ENCODE data around the gene NINL.
A peak's percentile ranks its signal among the peaks of the same experiment; 100 is the strongest.

Gene NINL

DNA sequence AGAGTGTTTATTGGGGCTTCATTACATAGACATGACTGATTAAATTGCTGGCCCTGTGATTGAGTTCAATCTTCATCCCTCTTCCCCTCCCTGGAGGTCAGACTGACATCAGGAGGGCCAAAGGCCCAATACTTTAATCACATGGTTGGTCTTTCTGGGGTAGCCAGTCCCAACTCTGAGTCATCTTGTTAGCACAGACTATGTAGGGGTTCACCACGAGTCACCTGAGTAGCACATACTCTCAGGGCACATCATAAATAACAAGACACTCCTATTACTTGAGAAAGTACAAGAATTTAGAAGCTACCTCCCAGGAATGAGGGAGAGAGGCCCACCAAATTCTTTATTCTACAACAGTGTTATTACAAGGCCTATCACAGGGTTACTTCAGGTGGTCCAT is 166.6 kb downstream of the NINL start:
- no peak for DNase-seq (ENCODE audit: low read depth in 2 of 3, low spot score in 1 of 3)

DNA sequence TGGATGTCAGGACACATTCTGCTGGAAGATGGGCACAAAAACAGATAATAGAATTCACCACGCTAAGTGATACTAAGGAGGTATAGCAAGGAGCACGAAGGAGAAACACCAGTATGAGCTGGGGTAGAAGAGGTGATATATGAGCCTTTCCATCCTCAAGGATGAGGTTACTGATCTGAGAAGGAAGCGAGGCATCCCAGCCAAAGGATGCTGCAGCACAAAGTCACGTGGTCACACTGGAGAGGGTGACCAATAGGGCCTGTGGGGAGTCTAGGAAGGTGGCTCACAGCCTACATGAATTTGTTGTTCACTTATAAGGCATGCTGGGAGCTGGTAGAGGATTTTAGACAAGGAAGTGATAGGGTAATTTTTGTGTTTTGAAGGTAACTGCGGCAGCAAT is 176.4 kb downstream of the NINL start:
- DNase-seq (ENCODE audit: low read depth in 2 of 3, low spot score in 1 of 3), result no peak

DNA sequence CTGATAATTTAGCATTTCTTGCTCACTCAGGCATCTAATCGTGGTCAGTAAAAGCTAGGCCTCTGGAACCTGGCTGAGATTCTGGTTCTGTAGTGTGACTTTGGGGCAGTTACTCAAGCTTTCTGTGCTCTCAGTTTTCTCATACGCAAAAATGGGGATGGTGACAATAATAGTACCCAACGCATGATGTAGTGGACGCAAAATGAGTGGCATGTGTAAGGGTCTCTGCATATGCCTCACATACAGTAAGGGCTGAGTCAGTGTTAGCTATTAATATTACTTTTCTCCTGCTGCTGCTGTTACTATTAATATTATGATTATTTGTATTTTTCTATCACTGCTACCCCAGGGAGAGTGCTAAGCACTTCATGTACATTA is 177.2 kb downstream of the NINL start:
- DNase-seq (ENCODE audit: low read depth in 2 of 3, low spot score in 1 of 3), result no peak

DNA sequence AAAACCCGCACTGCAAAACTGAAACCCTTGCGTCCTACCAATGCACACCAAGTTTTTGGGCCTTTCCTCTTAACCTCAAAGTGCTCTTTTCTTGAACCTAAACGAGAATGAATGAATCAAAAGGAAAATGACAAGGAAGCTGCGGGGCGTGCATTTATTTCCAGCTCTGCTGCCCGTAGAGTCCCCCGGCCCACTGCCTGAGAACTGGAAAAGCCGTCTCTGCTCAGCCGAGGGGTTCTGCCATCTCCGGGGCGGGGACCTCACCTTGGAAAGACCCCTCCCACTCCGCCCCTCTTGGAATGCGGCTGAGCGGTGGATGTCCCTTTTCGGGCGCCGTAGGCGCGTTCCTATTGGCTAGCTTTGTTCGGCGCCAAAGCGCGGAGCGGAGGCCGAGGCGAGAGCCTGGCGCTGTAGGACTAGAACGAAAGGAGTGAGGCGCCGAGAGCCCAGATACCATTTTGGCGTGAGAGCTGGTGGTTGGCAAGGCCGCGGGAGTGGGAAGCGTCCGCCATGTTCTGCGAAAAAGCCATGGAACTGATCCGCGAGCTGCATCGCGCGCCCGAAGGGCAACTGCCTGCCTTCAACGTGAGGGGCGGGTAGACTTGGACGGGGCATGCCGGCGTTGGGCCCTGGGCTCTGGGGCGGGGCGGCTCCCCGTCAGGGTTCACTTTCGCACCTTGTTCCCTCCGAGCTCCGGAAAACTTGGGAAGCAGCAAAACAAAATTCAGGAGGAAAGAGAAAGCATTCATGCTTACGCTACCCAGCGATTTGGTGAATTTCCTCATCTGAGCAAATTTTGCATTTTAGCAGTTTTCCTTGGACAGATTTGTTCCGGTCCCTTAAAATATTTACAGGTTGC is 177.8 kb downstream of the NINL start, which contains the start of gene GINS1:
GINS1 (plus strand) TSS at position 363 of the 859 bp plus-strand sequence; CDS start at position 511, 148 bp downstream.
- peak; percentile 85 to 86 (median 86) for DNase-seq (ENCODE audit: low read depth in 2 of 3, low spot score in 1 of 3)

All from stimulated activated CD4-positive, alpha-beta T cell treated with anti-CD3 and anti-CD28 coated beads, Interleukin-12 subunit alpha, Interleukin-12 subunit beta, amount 100 ng/mL, for 48 hours (primary cell).